CD14-positive monocyte (primary cell): ENCODE measurements around the gene MBNL2. TPM values are rescaled to one million over a fixed set of nuclear protein-coding genes. Genes with fewer than 3 reads are reported as not detected.
A peak's percentile ranks its signal among the peaks of the same experiment; 100 is the strongest.

Source experiments
- DNase-seq, 3 donors: peaks; one replicate each; pipeline ENCODE4 v3.0.0-alpha.2; 2011 to 2022
- H2AFZ ChIP-seq: 2 replicates; pipeline ENCODE4 v1.6.0; 2012; ENCODE audit warnings: mild to moderate bottlenecking, low read depth, low read length, inconsistent platforms; ENCODE audit not compliant: insufficient read depth, poor library complexity, severe bottlenecking
- H3K27ac ChIP-seq, 2 donors: 1 replicate in 1 of 2; 2 replicates in 1 of 2; pipeline ENCODE4 v1.5.1; 2012 to 2013; ENCODE audit warnings: low read length in 2 of 2, control low read depth in 1 of 2, inconsistent platforms in 1 of 2, low read depth in 1 of 2, mild to moderate bottlenecking in 1 of 2
- H3K27me3 ChIP-seq, 2 donors: one replicate each; pipeline versions ENCODE4 v1.6.0 to v1.6.1; 2011 to 2013; ENCODE audit warnings: low read length in 2 of 2; ENCODE audit not compliant: control insufficient read depth in 2 of 2, insufficient read depth in 2 of 2
- H3K36me3 ChIP-seq, 2 donors: replicated peaks in 1 of 2; 1 replicate in 1 of 2; 2 replicates in 1 of 2; pipeline versions ENCODE4 v1.5.1 to v1.6.1; 2012 to 2013; ENCODE audit warnings: low read length in 2 of 2, control low read depth in 1 of 2, inconsistent platforms in 1 of 2, mild to moderate bottlenecking in 1 of 2; ENCODE audit not compliant: insufficient read depth in 2 of 2, control insufficient read depth in 1 of 2
- H3K4me1 ChIP-seq, 2 donors: 1 replicate in 1 of 2; 2 replicates in 1 of 2; pipeline versions ENCODE4 v1.5.1 to v1.6.1; 2012 to 2013; ENCODE audit warnings: low read length in 2 of 2, control low read depth in 1 of 2, inconsistent platforms in 1 of 2, mild to moderate bottlenecking in 1 of 2, moderate library complexity in 1 of 2; ENCODE audit not compliant: insufficient read depth in 2 of 2, control insufficient read depth in 1 of 2
- H3K4me2 ChIP-seq: replicated peaks from 2 replicates; pipeline ENCODE3; 2012; ENCODE audit warnings: low read length, moderate library complexity, mild to moderate bottlenecking; ENCODE audit not compliant: poor library complexity, severe bottlenecking; ENCODE audit errors: extremely low read depth
- H3K4me3 ChIP-seq, 3 experiments: fragments of 200-600 bp in 1 of 3; sonication (generic) in 1 of 3; replicated peaks in 1 of 3; 1 replicate in 2 of 3; 2 replicates in 1 of 3; pipeline ENCODE4 v1.5.1; 2011 to 2013; ENCODE audit warnings: low read length in 3 of 3, mild to moderate bottlenecking in 3 of 3, control low read depth in 2 of 3, low read depth in 2 of 3, inconsistent platforms in 1 of 3, moderate library complexity in 1 of 3
- H3K79me2 ChIP-seq: 2 replicates; pipeline ENCODE4 v1.6.0; 2012; ENCODE audit warnings: mild to moderate bottlenecking, control low read depth, inconsistent platforms, low read length, moderate library complexity; ENCODE audit not compliant: insufficient read depth
- H3K9ac ChIP-seq: 2 replicates; pipeline ENCODE4 v1.6.0; 2017; ENCODE audit warnings: low read length, mild to moderate bottlenecking; ENCODE audit not compliant: insufficient read depth, poor library complexity, severe bottlenecking
- H3K9me3 ChIP-seq, 2 donors: replicated peaks in 1 of 2; 1 replicate in 1 of 2; 2 replicates in 1 of 2; pipeline versions ENCODE4 v1.5.1 to v1.6.1; 2012 to 2013; ENCODE audit warnings: low read length in 2 of 2, control low read depth in 1 of 2; ENCODE audit not compliant: control insufficient read depth in 1 of 2, insufficient read depth in 1 of 2
- H4K20me1 ChIP-seq: 2 replicates; pipeline ENCODE4 v1.6.0; 2012; ENCODE audit warnings: mild to moderate bottlenecking, low read length, control low read depth, moderate library complexity; ENCODE audit not compliant: insufficient read depth
- H3K27ac Mint-ChIP-seq, 7 donors: one replicate each; pipeline ENCODE4 v1.8.0; 2020; ENCODE audit warnings: mild to moderate bottlenecking in 7 of 7, mixed read lengths in 7 of 7, moderate library complexity in 6 of 7, inconsistent platforms in 2 of 7
- H3K27me3 Mint-ChIP-seq, 3 donors: one replicate each; pipeline ENCODE4 v1.8.0; 2021 to 2022; ENCODE audit warnings: low read depth in 3 of 3, mild to moderate bottlenecking in 3 of 3, mixed read lengths in 3 of 3, moderate library complexity in 3 of 3, inconsistent platforms in 1 of 3
- H3K36me3 Mint-ChIP-seq, 2 donors: one replicate each; pipeline ENCODE4 v1.8.0; 2020; ENCODE audit warnings: mixed read lengths in 2 of 2, inconsistent platforms in 1 of 2, mild to moderate bottlenecking in 1 of 2
- H3K4me1 Mint-ChIP-seq: one replicate; pipeline ENCODE4 v1.8.0; 2020; ENCODE audit warnings: mild to moderate bottlenecking, mixed read lengths
- H3K4me3 Mint-ChIP-seq, 2 donors: one replicate each; pipeline ENCODE4 v1.8.0; 2020; ENCODE audit warnings: mild to moderate bottlenecking in 2 of 2, mixed read lengths in 2 of 2, moderate library complexity in 1 of 2
- H3K9me3 Mint-ChIP-seq, 7 donors: one replicate each; pipeline ENCODE4 v1.8.0; 2020 to 2022; ENCODE audit warnings: mixed read lengths in 7 of 7, mild to moderate bottlenecking in 6 of 7, moderate library complexity in 6 of 7, inconsistent platforms in 2 of 7
- WGBS: methylation state at CpG from one replicate; pipeline ENCODE4 v1.1.5; 2013; ENCODE audit warnings: missing lambda C conversion rate; ENCODE audit not compliant: insufficient coverage; 5-methylcytosine and 5-hydroxymethylcytosine counted together
- intact Hi-C, 2 donors: fragments of 100-400 bp; cut with micrococcal nuclease; formaldehyde crosslinking; loops; one replicate each; pipeline versions ENCODE4 v1.15.0 to v1.15.1; 2023
- polyA plus RNA-seq, 3 donors: library from polyadenylated mRNA; depleted of rRNA in 1 of 3; unstranded in 2 of 3; stranded (reverse) in 1 of 3; fragments of 300-500 nt in 2 of 3; fragments of >200 nt in 1 of 3; fragmentation: Illumina TruSeq in 2 of 3; gene quantifications; 1 replicate in 2 of 3; 2 replicates in 1 of 3; pipeline ENCODE4 v1.2.3, GENCODE V29; 2012 to 2021
- TF ChIP-seq, protein P1 (sequence below): fragments of 200-600 bp; IDR thresholded peaks from one replicate; pipeline ENCODE4 v1.8.0; 2022; ENCODE audit warnings: antibody characterized with exemption, mild to moderate bottlenecking

MBNL2 gene
- polyA plus RNA-seq, 3 donors, result 8.5 to 15.5 (median 13.4) TPM

DNA sequence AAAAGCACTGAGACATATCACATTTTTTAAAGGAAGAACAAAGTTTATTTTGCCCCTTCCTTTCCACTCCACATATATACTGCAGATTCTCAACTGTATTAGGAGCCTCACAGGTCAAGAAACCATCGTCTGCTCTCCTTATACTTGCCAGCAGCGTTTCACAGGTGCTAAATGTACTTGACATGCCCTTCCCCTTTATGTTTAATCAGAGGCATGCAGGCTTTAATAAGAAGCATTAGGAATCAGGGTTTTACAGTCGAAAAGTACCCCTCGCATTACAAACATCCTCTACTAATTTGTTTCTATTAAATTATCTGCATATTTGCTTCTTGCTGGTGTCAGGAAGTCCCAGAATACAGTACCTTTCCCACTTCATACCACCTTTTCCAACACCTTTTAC, 208.2 kb downstream of the MBNL2 start:
- H3K36me3 Mint-ChIP-seq, result no peaks in the 10 kb centered on the region
- no peak for DNase-seq
- H3K27ac Mint-ChIP-seq, result no peak overlapping the region
- Histone ChIP-seq H3K4me1 (peaks cover 11 to 18% of the 10 kb centered on the region in 2 donors), H2AFZ (no peak overlapping the region), H3K79me2 (peaks cover 9% of the 10 kb centered on the region), H3K27ac (no peak overlapping the region), H3K27me3 (no peaks in the 10 kb centered on the region), H3K9ac (no peak overlapping the region), H3K4me2 (no peak overlapping the region), H4K20me1 (no peaks in the 10 kb centered on the region), H3K4me3 (no peak overlapping the region), H3K9me3 (no peaks in the 10 kb centered on the region), H3K36me3 (no peaks in the 10 kb centered on the region)
- H3K9me3 Mint-ChIP-seq, result no peaks in the 10 kb centered on the region
- H3K27me3 Mint-ChIP-seq, result peaks cover 0 to 4% (median 3%) of the 10 kb centered on the region in 3 donors
- TF ChIP-seq, protein P1, sequence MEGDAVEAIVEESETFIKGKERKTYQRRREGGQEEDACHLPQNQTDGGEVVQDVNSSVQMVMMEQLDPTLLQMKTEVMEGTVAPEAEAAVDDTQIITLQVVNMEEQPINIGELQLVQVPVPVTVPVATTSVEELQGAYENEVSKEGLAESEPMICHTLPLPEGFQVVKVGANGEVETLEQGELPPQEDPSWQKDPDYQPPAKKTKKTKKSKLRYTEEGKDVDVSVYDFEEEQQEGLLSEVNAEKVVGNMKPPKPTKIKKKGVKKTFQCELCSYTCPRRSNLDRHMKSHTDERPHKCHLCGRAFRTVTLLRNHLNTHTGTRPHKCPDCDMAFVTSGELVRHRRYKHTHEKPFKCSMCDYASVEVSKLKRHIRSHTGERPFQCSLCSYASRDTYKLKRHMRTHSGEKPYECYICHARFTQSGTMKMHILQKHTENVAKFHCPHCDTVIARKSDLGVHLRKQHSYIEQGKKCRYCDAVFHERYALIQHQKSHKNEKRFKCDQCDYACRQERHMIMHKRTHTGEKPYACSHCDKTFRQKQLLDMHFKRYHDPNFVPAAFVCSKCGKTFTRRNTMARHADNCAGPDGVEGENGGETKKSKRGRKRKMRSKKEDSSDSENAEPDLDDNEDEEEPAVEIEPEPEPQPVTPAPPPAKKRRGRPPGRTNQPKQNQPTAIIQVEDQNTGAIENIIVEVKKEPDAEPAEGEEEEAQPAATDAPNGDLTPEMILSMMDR, result no peak
- H3K4me1 Mint-ChIP-seq, result peaks cover 17% of the 10 kb centered on the region
- H3K4me3 Mint-ChIP-seq, result no peak overlapping the region
- intact Hi-C loops, result loop anchor here (5.0 to 10.0 kb wide), 4 partner anchors 45 to 1753 kb away; partner anchors contain the start of genes MBNL2 (in 2 of the 2) and DNAJC3 (in 1 of the 2)
- no CpG with 5 or more reads among the region's 4 CpGs for WGBS

DNA sequence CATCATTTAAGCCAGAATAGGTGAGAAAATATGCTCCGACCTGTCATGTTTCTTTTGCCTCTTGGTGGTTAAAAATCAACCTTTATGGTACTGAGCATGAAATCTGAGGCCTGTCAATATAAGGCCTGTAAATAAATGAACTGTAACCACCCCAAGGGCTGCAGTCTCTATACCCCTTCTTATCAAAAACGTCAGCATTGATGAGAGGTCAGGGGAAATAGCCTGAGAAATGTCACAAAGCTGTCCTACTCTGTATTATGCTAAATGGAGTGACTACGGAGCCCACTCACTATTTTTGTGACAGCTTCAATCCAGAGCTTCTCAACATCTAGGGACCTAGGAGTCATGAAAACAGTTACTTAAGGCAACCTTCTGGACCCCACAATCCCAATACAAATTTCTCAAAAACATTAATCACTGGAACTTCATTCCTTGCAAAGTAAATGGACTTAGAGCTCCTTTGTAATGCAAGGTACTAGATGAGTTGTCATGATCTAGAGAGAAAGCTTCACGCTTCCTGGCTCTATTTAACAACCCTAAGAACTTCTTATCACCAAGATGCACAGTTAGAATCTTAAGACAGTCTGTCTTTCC, 209.1 kb downstream of the MBNL2 start:
- no peak overlapping the region for H3K27ac ChIP-seq
- Mint-ChIP-seq H3K36me3 (peaks cover 0 to 2% of the 10 kb centered on the region in 2 donors), H3K27ac (no peak overlapping the region), H3K9me3 (no peaks in the 10 kb centered on the region), H3K27me3 (peaks cover 0 to 4% (median 3%) of the 10 kb centered on the region in 3 donors), H3K4me1 (peaks cover 26% of the 10 kb centered on the region), H3K4me3 (no peak overlapping the region)
- H3K9me3 ChIP-seq, result no peaks in the 10 kb centered on the region
- H3K9ac ChIP-seq, result no peak overlapping the region
- TF ChIP-seq, protein P1, result no peak
- H4K20me1 ChIP-seq, result peaks cover 3% of the 10 kb centered on the region
- H3K79me2 ChIP-seq, result peaks cover 14% of the 10 kb centered on the region
- intact Hi-C loops, result loop anchor here (5.0 to 10.0 kb wide), 4 partner anchors 46 to 1754 kb away; partner anchors contain the start of genes MBNL2 (in 2 of the 2) and DNAJC3 (in 1 of the 2)
- H3K36me3 ChIP-seq, result no peaks in the 10 kb centered on the region
- no peaks in the 10 kb centered on the region for H3K27me3 ChIP-seq
- WGBS, result 100% methylated on average over 1 of the region's 4 CpGs
- DNase-seq, result no peak
- no peak overlapping the region for H3K4me3 ChIP-seq
- no peak overlapping the region for H3K4me2 ChIP-seq
- H3K4me1 ChIP-seq, result peaks cover 16 to 26% of the 10 kb centered on the region in 2 donors
- H2AFZ ChIP-seq, result peak overlapping the region; percentile 22
